Neural progenitor cell (in vitro differentiated cells): ENCODE measurements around the gene CENPX.

ENCODE experiments used
- CTCF ChIP-seq: fragments of 200-600 bp; sonication (generic); IDR thresholded peaks from 2 replicates; pipeline ENCODE4 v1.5.1; 2017; ENCODE audit warnings: antibody characterized with exemption, mild to moderate bottlenecking
- EZH2 ChIP-seq: fragments of 200-600 bp; sonication (generic); IDR thresholded peaks from 2 replicates; pipeline ENCODE4 v1.6.1; 2017; ENCODE audit warnings: antibody characterized with exemption, mild to moderate bottlenecking, moderate library complexity
- EZH2phosphoT487 ChIP-seq: fragments of 200-600 bp; sonication (generic); IDR thresholded peaks from 2 replicates; pipeline ENCODE4 v1.6.1; 2017; ENCODE audit warnings: antibody characterized with exemption

DNA sequence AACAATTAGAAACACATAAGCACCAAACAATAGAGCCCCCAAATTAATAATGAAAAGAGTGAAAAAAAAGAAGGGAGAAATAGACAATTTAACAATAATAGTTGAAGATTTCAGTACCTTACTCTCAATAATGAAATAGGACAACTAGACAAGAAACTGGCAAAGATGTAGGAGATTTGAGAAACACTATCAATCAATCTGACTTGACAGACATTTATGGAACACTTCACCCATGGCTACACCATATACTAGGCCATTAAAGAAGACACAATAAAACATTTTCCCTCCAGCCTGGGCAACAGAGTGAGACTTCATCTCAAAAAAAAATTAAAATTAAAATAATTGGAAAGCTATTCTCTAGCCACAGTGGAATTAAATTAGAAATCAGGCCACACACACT lies 47.9 kb upstream of the CENPX start:
- no peak for TF ChIP-seq CTCF
- TF ChIP-seq EZH2phosphoT487: no peak
- TF ChIP-seq EZH2: no peak
